HepG2 (cell line): ENCODE results near the gene ATP8B2.

ENCODE experiments used
- ARNTL ChIP-seq: sonication (generic); formaldehyde crosslinking; IDR thresholded peaks from 2 replicates; pipeline ENCODE4 v1.4.0; 2020; ENCODE audit warnings: mild to moderate bottlenecking, missing genetic modification reagents
- KDM5A ChIP-seq: fragments of 200-600 bp; sonication (generic); IDR thresholded peaks from 2 replicates; pipeline ENCODE4 v1.7.0; 2018; ENCODE audit warnings: antibody characterized with exemption, mild to moderate bottlenecking, low read length, borderline replicate concordance
- MXI1 ChIP-seq: IDR thresholded peaks from 3 replicates; pipeline ENCODE4 v1.6.1; 2012; ENCODE audit warnings: low read depth, low read length, inconsistent platforms, borderline replicate concordance
- NFYB ChIP-seq: sonication (generic); formaldehyde crosslinking; IDR thresholded peaks from 2 replicates; pipeline ENCODE4 v1.4.0; 2020; ENCODE audit warnings: missing genetic modification reagents
- SP1 ChIP-seq, 2 experiments: fragments of 450-650 bp in 1 of 2; sonication (generic) in 1 of 2; formaldehyde crosslinking in 1 of 2; IDR thresholded peaks; 2 replicates each; pipeline versions ENCODE4 v1.4.0 to v1.6.1; 2016 to 2020; ENCODE audit warnings: missing genetic modification reagents in 1 of 2
- TBP ChIP-seq: sonication (generic); formaldehyde crosslinking; IDR thresholded peaks from 2 replicates; pipeline ENCODE4 v1.5.0; 2020; ENCODE audit warnings: missing genetic modification reagents
- ZBTB8A ChIP-seq: sonication (generic); formaldehyde crosslinking; IDR thresholded peaks from 2 replicates; pipeline ENCODE4 v1.4.0; 2020; ENCODE audit warnings: mild to moderate bottlenecking, low read depth, missing genetic modification reagents, borderline replicate concordance
- ZNF24 ChIP-seq: fragments of 450-650 bp; IDR thresholded peaks from 2 replicates; pipeline ENCODE4 v1.6.1; 2017; ENCODE audit warnings: antibody characterized with exemption, mild to moderate bottlenecking
- TF ChIP-seq, protein P1 (sequence below): sonication (generic); formaldehyde crosslinking; IDR thresholded peaks from 2 replicates; pipeline ENCODE4 v1.5.0; 2020; ENCODE audit warnings: mild to moderate bottlenecking, missing genetic modification reagents, moderate library complexity
- TF ChIP-seq, protein P2 (sequence below): sonication (generic); formaldehyde crosslinking; IDR thresholded peaks from 2 replicates; pipeline ENCODE4 v1.8.1; 2023; ENCODE audit warnings: mild to moderate bottlenecking, inconsistent platforms, moderate library complexity, missing genetic modification reagents, borderline replicate concordance
- TF ChIP-seq, protein P3 (sequence below), 2 experiments: sonication (generic) in 1 of 2; formaldehyde crosslinking in 1 of 2; IDR thresholded peaks; 2 replicates each; pipeline versions ENCODE4 v1.5.1 to v1.6.1; 2011 to 2020; ENCODE audit warnings: borderline replicate concordance in 1 of 2, low read depth in 1 of 2, low read length in 1 of 2, mild to moderate bottlenecking in 1 of 2, missing genetic modification reagents in 1 of 2, moderate library complexity in 1 of 2
- TF ChIP-seq, protein P4 (sequence below): sonication (generic); formaldehyde crosslinking; IDR thresholded peaks from 2 replicates; pipeline ENCODE4 v1.4.0; 2020; ENCODE audit warnings: missing genetic modification reagents
- TF ChIP-seq, protein P5 (sequence below): sonication (generic); formaldehyde crosslinking; IDR thresholded peaks from 2 replicates; pipeline ENCODE4 v1.4.0; 2020; ENCODE audit warnings: mild to moderate bottlenecking, missing genetic modification reagents

DNA sequence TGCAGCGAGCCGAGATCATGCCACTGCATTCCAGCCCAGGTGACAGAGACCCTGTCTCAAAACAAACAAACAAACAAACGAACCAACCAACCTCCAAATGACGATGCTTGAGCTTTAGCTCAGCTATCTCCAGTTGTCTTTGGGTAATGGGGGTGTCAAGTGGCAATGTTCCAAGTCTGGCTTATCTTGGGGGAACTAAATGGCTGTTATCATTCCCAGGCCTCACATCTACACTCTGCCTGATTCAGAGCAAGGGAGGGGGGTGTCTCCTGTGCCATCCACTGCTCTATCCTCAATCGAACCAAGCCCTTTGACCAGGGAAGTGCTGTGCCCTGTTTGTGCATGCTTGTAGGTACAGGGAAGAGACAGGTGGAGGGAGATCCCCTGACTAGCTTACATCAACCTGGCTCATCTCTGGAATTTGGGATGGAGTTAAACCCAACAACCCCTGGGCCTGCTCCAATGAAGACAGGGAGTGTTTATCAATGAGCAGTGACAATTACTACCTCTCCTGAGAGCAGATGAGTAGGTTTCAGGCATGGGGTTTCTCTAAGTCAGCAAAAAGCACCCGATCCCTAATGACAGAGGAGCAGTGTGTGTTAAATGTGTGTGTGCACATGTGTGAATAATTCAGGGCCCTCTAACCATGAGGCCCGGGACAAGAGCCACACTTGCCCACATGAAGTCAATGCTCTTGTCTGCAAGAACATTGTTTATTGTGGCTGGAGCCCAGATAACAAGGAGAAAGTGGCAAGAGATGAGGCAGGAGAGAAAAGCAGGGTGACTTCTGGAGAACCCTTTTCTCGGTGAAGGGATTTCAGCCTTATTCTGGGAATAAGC is 59.5 kb downstream of the ATP8B2 start:
- TF ChIP-seq, protein P1, sequence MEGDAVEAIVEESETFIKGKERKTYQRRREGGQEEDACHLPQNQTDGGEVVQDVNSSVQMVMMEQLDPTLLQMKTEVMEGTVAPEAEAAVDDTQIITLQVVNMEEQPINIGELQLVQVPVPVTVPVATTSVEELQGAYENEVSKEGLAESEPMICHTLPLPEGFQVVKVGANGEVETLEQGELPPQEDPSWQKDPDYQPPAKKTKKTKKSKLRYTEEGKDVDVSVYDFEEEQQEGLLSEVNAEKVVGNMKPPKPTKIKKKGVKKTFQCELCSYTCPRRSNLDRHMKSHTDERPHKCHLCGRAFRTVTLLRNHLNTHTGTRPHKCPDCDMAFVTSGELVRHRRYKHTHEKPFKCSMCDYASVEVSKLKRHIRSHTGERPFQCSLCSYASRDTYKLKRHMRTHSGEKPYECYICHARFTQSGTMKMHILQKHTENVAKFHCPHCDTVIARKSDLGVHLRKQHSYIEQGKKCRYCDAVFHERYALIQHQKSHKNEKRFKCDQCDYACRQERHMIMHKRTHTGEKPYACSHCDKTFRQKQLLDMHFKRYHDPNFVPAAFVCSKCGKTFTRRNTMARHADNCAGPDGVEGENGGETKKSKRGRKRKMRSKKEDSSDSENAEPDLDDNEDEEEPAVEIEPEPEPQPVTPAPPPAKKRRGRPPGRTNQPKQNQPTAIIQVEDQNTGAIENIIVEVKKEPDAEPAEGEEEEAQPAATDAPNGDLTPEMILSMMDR (CRISPR knock-in tag): no peak
- TF ChIP-seq, protein P2, sequence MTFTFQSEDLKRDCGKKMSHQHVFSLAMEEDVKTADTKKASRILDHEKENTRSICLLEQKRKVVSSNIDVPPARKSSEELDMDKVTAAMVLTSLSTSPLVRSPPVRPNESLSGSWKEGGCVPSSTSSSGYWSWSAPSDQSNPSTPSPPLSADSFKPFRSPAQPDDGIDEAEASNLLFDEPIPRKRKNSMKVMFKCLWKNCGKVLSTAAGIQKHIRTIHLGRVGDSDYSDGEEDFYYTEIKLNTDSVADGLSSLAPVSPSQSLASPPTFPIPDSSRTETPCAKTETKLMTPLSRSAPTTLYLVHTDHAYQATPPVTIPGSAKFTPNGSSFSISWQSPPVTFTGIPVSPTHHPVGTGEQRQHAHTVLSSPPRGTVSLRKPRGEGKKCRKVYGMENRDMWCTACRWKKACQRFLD (CRISPR knock-in tag): no peak
- no peak for TF ChIP-seq ZNF24
- TF ChIP-seq MXI1: no peak
- TF ChIP-seq, protein P3, sequence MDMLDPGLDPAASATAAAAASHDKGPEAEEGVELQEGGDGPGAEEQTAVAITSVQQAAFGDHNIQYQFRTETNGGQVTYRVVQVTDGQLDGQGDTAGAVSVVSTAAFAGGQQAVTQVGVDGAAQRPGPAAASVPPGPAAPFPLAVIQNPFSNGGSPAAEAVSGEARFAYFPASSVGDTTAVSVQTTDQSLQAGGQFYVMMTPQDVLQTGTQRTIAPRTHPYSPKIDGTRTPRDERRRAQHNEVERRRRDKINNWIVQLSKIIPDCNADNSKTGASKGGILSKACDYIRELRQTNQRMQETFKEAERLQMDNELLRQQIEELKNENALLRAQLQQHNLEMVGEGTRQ (IDR thresholded peaks at IDR 0.05; ENCODE audit: low read depth, low read length): no peak
- TF ChIP-seq, protein P3 (CRISPR knock-in tag; IDR thresholded peaks at IDR 0.05; ENCODE audit: borderline replicate concordance): no peak
- no peak for TF ChIP-seq NFYB (CRISPR knock-in tag)
- TF ChIP-seq, protein P4, sequence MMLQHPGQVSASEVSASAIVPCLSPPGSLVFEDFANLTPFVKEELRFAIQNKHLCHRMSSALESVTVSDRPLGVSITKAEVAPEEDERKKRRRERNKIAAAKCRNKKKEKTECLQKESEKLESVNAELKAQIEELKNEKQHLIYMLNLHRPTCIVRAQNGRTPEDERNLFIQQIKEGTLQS: no peak
- TF ChIP-seq, protein P5, sequence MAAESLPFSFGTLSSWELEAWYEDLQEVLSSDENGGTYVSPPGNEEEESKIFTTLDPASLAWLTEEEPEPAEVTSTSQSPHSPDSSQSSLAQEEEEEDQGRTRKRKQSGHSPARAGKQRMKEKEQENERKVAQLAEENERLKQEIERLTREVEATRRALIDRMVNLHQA (CRISPR knock-in tag): no peak
- TF ChIP-seq ARNTL (CRISPR knock-in tag): no peak
- TF ChIP-seq TBP (CRISPR knock-in tag): no peak
- TF ChIP-seq ZBTB8A: no peak
- TF ChIP-seq KDM5A: no peak
- TF ChIP-seq SP1 (IDR thresholded peaks at IDR 0.05): no peak
- TF ChIP-seq SP1 (CRISPR knock-in tag; IDR thresholded peaks at IDR 0.05): no peak
